GM10847 (cell line): ENCODE results near the gene SRPRA.

Experiments
- POLR2A ChIP-seq: IDR thresholded peaks from 2 replicates; pipeline ENCODE4 v1.6.1; 2011; ENCODE audit not compliant: insufficient read length; ENCODE audit errors: extremely low read depth

Gene SRPRA

DNA sequence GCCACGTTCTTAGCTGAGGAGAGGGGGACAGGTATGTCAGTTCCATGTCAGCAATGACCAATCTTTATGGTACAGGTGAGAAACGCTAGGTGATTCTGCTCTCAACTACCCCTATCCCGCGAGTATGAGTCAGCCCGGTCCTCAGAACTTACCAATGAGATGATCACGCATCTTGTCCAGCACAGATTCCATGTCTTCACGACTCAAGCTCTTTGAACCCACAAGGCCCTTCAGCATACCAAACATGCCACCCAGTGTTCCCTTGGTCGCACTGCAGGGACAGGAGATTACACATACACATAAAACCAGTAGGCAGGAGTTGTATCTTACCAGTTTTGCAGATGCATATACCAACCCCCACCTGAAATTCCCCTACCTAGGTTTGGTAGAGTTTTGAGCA lies 2.9 kb downstream of the SRPRA start:
- TF ChIP-seq POLR2A = no peak

DNA sequence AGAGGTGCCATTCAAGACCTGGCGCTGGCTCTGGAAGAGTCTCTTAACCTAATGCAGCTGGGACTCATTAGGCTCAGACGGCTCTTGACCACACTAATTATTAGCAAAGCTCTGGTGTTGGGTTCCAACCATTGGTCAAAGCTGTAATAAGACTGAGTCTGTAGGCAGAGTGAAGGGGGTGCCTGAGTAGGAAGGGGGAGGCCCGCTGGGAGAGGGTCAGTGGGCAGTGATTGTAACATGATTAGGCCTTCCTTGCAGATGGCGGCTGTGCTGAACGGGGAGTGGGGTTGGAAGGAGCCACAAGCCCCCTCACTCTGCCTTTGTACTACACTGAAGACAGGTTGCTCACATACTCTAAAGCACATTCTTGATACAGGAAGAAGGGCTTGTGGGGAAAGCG lies 5.2 kb downstream of the SRPRA start:
- TF ChIP-seq POLR2A = no peak

DNA sequence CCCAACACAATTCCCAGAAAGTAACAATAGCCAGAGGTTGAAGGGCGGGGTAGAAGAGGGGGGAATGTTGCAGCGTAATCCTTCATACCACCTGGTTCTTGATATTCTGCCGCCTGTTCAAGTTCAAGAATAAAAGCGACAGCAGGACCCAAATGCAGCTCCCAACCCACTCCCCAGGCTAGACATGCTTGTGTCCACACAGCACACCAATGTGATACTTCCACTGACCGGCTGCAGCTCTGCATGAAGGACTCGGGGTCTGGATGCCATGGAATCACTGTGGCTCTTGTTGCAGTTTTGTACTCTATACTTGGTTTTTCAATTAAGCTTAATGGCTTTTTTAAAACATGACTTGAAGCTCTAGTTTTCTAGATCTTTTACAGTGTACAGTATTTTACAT lies 6.5 kb downstream of the SRPRA start:
- no peak for TF ChIP-seq POLR2A

DNA sequence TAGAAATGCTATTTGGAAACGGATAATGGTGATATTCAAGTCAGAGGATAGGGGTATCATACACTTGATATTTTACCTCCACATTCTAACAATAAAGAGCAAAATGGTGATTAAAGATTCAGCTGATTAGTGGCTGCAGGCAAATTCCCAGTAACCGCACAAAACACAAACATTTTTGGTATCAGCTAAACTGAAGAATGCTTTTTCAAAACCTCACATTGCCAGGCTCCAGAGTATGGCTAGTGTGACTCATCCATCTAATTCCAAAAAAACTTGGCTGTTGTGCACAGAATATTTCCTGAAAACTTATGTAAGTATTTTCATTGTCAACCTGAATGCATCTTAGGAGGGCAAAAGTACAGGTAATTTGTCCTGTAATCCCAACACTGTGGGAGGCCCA lies 10.9 kb downstream of the SRPRA start:
- TF ChIP-seq POLR2A = no peak

DNA sequence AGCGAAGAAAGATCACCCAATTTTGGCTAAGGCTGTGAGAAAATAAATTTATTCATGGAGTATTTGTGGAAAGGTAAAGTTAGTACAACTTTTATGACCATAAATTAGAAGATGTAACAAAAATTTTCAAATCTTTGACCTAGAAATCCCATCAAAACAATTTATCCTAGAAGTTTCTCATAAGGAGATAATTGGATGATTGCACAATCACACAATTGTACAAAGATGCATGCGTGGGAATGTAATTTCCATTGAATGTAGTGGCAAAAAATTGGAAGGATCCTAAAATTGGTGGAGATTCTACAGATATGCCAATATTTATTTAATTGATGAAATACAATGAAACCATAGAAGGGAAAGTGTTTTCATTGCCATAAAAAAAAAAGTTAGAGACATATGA lies 11.6 kb downstream of the SRPRA start:
- no peak for TF ChIP-seq POLR2A

DNA sequence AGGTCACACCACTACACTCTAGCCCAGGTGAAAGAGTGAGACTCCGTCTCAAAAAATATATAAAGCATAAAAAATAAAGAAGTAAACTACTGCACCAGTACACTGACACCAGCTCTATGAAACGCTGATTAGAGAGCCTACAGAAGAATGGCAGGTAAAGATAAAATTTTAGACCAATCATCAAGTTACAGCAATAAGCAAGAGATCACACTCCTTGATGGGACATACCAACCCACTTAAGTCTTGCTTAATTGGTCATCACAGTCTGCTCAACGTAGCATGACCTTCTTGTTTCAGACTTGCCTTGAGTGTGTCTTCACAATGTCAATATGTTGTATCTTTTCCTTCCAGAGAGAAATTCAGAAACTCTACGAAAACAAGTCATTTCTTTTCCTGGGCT lies 12.5 kb downstream of the SRPRA start:
- TF ChIP-seq POLR2A = no peak

DNA sequence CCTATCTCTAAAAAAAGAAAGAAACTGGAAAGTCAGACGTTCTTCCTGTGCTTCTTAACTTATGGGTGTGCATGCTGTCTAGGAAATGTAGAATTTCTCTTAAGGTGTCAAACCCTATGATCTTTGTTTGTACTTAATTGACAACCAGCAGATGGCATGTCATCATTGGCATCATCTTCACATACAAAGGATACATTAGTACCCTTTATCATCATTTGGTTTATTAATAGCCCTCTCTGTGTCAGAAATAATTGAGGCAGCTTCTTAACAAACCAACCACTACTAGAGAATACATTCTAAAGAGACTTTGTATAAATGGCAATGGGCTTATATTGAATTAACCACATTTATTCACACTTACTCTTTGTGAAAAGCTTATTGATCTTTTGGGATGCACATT lies 13.9 kb downstream of the SRPRA start:
- no peak for TF ChIP-seq POLR2A

DNA sequence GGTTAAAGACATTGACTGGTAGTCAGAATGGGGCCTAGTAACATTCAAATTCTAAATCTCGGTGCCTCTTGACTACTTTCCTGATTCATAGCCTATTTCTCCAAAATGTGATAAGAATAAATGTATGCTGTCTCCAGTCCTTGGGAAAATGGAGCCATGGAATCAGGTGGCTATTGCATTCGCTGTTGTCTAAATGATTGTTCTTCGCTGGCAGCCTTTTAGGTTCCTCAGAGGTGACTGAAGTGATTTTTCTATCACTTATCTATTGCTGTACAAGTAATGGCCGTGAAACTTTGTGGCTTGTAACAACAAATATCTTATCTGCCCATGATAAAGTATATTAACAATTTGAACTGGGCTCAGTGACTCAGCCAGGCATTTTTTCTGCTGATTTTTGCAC lies 15.4 kb downstream of the SRPRA start:
- TF ChIP-seq POLR2A = no peak

DNA sequence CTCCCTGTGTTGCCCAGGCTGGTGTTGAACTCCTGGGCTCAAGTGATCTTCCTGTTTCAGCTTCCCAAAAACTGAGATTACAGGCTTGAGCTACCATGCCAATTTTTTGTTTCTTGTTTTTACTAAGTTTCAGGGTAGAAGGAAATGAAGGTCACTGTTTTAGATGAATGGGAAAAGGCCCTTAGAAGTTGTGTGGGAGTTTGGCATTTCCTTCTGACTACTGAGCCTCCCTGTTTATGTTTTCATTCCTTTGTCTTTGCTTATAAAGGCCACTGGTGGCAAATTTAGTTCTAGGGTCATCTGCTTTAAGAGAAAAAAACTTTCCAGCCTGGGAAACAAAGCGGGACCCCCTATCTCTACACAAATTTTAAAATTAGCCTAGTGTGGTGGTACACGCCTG lies 22.1 kb downstream of the SRPRA start:
- TF ChIP-seq POLR2A = no peak

DNA sequence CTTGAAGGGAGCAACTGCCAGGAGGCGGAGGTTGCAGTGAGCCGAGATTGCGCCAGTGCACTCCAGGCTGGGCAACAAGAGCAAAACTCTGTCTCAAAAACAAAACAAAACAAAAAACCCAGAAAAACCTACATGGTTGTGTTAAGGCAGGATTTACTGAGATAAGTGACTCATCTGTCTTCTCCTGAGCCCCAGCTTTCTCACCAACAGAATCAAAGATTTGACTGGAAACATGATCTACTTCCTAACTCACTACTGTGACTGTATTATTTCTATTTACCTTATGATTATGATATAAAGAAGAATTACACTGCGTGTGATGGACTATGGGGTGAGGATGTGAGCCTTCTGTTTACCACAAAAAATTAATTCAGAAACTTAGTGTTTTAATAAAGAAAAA lies 35.3 kb downstream of the SRPRA start:
- no peak for TF ChIP-seq POLR2A

DNA sequence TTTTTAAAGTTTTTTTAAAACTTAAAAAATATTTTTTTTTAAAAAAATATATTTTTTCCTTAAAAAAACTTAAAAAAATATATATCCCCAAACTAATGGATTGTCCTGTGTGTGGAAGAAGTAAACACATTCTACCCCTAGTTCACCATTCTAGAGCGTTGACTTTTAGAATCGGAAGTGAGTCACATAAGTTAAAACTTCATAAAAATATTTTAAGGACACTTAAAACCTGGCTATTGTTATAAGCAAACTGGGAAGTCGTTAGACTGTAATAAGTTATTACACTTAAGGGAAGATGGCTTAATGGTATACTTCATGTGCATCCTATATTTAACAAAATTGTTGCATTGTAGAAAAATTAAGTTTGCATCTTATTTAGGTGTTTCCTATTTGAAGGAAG lies 36.0 kb downstream of the SRPRA start:
- no peak for TF ChIP-seq POLR2A

DNA sequence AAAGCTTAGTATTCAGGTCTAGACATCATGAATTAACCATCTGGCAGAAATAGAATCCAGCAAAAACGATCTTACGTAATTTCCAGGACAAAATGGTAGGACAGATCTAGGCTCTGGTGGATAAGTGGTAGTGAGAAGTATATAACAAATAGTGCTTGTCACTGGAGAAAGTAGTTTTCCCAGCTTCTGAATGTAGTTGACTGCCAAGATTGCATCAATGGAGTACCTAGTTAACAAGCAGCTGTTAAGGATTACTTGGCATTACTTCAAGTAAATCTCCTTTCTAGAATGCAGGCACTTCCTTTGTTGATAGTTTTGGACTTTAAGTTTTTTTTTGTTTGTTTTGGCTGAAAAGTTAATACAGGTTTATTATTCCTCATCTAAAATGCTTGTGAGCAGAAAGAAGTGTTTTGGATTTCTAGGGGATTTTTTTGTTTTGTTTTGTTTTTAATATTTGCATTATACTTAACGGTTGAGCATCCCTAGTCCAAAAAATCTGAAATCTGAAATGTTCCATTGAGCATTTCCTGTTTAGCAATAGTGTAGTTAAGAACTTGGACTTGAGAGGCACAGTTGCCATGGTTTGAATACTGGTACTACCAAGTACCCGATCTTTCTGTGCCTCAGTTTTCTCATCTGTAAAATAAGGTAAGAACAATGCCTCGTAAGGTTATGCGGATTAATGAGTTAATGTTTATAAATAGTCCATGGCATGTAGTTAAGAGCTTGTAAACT lies 36.8 kb downstream of the SRPRA start:
- no peak for TF ChIP-seq POLR2A

DNA sequence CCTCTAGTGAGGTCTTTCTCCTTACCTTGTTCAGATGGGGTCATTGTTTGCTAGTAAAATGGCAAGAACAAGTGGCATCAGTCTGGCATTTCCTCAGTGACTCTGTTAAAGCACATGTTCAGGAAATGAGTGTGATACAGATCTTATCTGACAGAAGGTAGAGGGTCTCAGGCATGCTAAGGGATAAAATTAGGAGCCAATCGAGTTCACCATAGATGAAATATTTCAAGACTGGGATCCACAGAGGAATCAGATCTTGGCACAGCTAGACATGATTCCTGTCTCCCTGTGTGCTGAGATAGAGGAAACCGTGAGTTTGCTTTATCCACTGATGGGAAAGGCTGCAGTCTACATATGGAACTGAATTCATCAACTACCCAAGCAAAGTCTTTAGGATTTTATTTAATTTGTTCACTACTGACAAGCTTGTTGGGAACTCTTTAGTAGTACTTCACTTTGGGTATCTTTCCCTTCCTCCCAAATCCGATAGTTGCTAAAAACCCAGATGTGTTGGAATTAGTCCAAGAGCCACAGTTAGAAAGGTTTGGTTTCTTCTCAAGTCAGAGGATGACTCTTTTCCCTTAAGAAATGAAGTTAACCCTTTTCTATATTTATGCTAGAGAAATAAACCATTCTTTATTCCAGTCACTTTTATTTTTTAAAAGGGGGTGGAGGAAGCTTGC lies 38.7 kb downstream of the SRPRA start:
- TF ChIP-seq POLR2A = no peak

DNA sequence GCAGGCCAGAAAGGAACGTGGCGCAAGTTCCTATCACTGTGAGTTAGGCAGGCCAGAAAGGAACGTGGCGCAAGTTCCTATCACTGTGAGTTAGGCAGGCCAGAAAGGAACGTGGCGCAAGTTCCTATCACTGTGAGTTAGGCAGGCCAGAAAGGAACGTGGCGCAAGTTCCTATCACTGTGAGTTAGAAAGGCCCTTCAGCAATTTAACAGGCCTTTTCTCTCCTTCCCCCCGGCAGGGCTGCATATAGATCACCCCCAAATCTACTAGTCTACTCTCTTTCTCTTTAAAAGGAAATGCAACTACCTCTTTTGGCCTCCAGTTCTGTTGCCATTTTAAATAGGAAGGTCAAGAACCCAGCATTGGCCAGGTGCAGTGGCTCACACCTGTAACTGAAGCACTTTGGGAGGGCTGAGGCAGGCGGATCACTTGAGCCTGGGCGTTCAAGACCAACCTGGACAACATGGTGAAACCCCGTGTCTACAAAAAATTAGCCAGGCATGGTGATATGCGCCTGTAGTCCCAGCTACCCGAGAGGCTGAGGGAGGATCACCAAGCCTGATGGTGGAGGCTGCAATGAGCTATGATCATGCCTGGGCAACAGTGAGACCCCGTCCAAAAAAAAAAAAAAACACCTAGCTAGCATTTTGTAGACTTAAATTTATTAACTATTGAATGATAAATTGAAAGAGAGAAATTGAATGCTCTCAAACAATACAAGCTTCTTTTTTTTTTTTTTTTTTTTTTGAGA lies 42.2 kb downstream of the SRPRA start:
- no peak for TF ChIP-seq POLR2A

DNA sequence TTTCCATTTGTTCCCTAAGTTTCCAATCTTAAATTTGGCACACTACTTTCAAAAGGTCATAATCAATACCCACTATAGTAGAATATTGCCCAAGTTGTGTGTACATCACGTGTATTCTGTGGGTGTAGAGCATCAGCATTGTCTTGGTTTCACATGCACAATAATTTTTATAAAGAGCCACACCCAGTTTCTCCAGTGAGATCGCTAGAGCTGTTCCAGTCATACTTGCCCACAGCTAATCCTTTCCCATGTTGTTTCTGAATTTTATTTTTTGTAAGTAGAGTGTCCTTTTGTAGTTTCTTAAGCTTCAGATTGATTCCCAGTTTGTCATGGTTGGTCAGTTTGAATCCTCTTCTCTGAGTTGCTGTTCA lies 43.4 kb downstream of the SRPRA start:
- no peak for TF ChIP-seq POLR2A

DNA sequence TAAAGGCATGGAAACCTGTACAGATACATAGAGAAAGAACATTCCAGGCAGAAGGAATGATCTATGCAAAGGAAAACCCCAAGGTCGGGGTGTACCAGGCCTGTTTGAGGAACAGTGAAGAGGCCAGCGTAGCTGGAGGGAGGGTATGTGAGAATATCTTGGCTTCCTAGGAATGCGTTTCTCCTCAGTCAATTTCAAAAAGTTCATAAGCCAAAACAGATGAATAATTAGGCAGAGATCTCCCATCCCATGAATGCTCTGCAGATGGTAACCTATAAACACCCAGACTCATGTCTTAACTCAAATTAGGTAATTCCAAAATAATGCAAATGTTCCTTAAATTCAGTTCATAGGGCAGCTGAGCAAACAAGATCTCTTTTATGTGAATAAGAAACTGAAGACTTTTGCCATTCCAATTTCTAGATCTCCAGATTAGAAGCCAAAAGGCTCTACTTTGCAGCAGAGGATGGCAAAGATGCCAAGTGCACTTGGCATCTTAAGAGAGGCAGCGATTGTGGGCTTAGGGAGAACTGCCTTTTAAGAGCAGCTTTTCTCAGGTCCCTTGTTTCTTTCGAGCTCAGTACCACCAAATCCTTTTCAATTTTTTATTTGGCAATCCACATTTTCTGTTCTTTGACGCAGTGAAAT lies 43.9 kb downstream of the SRPRA start:
- no peak for TF ChIP-seq POLR2A
